GM18517 (cell line): ENCODE measurements around the gene GABBR2.

ENCODE experiments used
- ATAC-seq: cut with Tn5 transposase; IDR thresholded peaks from one replicate; pipeline ENCODE4 v1.9.1; 2021; ENCODE audit warnings: mild to moderate bottlenecking, moderate library complexity; ENCODE audit not compliant: unreplicated experiment

The GABBR2 gene

DNA sequence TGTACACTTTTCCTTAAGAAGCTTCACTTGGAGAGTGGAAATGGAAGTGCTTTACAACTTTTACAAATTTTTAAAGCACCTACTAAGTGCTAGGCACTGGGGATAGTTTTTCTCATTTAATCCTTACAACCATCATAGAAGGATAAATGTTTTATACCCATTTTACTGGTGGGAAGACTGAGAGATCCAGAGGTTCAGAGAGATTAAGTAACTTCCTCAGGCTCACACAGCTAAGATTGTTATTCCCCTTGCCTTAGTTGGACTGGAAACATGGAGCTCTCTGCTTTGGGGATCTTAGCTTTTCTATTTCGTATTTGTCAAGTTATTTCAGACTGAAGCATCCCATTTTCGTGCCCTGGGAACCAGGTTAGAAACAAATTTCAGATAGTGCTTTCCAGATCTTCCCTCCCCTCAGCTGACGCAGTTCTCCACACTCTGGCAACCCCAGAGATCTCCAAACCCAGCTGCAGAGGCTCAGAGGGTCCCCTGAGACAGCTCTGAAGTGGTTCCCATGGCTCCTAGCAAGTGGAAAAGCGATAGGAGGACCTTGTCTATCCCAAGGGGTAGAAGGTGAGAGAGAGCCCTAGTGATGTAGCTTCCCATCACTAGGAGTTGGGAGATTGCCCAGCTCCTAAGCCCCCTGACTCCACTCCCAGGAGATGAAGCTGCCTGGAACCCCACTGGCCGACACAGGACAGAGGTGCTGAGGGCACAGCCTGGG is 16.2 kb upstream of the GABBR2 start:
- no peak for ATAC-seq

DNA sequence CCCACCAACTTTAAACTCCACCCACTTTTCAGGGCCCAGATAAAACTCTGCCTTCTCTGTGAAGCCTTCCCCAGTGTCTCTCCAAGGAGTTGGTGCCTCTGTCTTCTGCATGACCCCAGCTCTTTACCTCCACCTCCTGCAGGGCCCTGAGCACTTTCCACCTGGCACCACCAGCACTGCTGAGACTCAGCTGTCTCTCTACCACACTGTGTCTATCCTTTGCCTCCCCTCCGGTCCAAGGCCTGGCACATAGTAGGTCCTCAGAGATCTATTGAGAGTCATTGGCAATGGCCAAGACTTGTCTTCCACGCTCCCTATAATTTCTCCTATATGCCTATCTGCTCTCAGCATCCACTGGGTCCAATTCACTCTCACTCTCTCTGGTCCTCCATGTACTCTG is 12.9 kb upstream of the GABBR2 start:
- no peak for ATAC-seq

DNA sequence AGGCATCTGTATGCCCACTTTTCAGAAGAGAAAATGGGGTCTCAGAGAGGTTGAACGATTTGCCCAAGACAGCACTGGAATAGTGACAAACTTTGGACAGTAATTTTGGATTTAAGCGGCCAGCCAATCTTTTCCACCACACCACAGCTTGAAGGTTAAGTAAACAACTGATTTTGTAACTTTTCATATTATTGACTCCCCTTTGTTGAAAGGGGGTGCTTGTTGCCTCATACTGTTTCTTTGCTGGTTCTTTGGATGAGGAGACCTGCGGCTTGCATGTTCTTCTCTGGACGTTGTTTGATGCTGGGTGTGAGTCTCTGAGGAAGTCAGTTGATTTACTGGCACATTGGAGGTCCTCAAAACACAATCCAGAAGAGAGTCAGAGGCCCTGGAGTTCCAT is 11.7 kb upstream of the GABBR2 start:
- ATAC-seq, result no peak

DNA sequence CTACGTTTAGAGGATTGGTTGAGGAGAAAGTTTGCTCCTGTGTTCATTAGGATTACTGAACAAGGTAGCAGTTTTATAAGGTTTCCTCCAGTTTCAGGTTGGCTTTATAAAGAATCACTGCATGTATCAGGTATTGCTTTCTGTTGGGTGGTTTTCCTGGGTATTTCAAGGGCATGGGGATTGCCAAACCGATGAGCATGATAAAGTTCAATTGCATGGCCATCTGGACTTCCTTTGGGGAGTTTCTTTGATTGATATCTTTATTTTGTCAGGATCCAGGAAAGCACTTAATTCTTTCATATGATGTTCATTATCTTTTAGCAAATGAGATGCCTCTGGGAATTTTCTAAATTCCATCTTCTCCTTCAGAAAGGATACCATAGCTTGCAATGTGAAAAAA is 10.3 kb upstream of the GABBR2 start:
- ATAC-seq, result no peak

DNA sequence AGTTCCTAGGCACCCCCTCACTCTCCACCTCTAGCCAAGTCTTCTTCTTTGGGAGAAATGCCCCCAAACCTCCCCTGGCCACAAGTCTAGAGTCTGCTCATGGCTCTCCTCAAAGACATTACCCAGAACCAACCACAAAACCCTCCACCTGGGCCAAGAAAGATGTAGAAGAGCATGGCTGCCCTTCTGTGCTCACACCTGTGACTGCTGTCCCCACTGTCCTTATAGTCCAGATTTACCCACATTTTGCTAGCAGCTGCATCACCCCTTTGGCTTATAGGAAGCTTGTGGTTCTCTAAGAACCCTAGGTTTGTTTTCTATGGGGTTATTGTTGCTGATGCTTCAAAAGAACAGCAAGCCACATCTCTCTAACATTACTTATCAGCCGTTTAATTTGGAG is 6.1 kb upstream of the GABBR2 start:
- ATAC-seq, result no peak

DNA sequence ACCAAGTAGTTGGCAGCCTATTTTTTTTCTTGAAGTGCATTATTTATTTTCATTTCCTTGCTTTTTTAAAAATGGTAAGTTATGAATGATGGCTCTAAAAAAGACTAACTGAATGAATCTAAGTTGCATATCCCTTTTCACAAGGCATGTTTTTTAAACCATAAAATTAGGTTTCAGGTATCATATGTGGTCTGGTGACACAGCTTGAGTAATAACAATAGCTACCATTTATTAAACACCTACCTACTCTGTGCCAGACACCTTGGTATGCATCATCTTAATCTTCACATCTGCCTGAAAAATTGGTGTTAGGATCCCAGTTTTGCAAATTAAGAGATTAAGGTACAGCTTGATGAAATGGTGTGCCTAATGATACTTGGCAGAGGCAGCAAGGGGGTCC is 4.3 kb upstream of the GABBR2 start:
- no peak for ATAC-seq

DNA sequence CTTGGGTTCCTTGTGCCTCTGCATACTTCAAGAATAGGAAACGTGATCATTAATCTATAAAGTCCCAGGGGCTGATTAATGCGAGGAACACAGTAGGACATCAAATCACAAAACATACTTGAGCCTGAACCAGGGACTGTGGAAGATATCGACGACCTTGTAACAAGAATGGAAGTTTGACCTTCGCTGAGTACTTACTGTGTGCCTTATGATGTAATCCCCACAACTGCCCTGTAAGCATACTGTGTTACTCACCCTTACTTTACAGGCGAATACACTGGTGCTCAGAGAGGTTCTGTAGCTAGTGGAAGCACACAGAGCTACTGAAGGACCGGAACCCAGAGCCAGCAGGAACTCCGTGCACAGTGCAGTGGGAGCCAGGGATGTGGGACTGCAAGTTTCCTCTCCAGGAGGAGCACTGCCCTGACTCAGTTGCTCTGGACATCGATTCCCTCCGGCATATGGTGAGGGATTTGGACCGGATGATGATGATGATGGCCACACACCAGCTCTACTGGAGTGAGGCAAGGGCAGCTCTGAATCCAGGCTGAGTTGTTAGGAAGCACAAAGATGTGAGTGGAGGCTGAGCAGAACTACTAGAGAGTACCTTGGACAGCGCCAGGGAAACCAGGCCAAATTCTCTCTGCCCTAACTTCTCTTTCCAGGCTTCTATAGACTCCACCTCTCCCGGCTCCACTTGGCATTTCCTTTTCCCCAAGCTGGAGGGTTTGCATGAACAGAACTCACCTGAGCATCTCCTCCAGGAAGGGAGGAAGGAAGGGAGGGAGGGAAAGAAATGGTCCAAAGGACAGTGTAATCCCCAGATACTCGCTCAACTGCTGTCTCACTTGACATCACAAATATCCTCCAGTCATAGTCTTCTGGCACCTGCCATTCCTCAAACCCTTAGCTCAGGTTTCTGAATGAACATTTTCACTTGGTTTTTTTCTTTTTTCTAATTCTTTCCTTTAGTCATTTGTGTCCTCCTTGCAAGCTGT is 1.5 kb upstream of the GABBR2 start:
- no peak for ATAC-seq

DNA sequence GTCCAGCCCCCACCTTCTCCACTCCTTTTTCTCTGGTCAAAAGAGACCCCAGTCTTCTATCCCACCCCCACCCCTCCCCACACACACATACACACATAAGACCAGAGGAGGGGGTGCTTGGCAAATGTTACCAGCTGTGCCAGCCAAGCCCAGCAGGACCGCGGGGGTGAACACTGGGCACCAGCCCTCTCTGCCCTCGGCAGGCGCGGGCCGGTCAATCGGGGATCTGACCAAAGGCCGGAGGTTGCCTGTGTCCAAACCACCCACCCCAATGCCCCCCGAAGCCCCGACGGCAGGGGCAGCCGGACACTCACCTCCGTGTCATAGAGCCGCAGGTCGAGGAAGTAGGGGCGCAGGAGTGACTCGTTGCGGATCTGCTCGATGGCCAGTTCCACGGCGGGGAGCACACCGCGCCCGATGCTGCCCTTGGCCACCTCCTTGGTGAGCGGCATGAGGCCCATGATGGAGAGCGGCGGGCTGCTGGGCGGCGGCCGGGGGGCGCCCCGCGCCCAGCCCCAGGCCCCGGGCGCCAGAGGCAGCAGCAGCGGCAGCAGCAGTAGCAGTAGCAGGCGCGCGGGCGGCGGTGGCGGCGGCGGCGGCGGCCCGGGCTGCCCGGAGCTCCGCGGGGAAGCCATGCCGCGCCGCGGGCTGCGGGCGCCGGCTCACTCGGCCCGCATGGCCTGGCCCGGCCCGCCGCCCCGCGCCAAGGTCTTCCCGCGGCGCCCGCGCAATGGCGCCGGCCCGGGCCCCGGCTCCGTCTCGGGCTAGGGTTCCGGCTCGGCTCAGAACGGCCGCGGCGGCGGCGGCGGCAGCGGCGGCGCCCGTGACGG is 417 bp downstream of the GABBR2 start:
- no peak for ATAC-seq

DNA sequence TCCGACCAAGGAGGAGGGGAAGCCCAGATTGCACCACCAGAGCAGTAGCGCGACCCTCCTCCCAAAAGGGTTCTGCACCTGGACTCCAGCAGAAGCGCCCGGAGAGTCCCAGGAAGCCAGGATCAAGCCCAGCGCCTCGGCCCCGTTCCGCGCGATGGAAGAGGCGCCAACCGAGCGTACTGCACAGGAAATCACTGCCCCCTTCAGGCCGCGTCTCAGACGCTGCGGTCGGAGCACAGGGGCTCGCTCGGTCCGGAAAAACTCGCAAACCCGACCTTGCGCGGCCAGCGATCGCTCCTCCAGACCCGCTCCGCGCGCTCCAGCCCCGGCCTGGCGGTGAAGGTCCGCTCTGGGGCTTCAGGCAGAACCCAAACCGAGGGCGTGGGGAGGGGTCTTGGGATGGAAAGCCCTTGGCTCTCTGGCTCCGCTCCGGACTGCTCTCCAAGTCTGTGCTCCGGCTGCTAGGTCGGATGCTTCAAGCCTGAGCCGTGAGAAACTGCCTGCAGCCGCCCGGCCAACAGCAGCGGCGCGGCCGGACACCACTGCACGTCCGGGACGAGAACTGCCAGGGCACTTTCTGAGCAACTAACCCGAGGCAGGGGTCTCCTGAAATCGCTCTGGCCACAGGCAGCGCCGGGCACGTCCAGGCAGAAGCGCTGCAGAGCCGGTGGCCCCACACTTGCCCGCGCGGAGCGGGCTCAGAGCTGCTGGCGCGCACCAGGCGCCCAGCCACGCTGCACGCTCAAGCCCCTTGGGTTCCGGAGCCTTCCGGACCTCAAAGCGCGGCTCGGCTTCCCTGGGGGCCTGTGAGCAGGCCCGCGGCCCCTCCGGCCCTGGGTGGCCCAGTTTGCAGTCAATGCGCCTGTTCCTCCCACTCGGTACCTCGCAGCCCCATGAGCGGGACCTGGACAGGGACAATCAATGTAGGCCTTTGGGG is 1.3 kb downstream of the GABBR2 start:
- no peak for ATAC-seq

DNA sequence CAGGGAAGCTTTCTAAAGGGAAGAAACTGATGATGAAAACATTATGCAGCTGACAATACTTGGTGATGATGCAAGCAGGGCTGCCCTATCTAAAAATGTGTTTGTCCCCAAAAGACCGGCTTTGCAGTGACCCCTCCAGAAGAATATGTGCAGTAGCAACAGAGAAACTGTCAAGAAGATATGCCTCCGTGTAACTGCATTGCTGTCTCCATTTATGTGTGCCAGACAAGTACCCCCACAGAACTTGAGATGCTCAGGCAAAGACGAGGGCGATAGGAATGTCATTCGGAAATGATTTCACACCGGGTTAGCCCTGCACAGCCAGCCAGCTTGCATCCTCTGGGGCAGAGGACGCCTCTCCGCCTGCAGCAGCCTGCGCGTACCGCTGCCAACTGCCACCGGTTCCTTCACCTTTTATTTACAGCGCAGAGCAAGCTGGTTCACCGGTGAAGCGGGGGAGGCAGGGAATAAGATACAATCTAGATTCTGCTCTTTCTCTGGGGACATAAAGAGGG is 2.0 kb downstream of the GABBR2 start:
- no peak for ATAC-seq

DNA sequence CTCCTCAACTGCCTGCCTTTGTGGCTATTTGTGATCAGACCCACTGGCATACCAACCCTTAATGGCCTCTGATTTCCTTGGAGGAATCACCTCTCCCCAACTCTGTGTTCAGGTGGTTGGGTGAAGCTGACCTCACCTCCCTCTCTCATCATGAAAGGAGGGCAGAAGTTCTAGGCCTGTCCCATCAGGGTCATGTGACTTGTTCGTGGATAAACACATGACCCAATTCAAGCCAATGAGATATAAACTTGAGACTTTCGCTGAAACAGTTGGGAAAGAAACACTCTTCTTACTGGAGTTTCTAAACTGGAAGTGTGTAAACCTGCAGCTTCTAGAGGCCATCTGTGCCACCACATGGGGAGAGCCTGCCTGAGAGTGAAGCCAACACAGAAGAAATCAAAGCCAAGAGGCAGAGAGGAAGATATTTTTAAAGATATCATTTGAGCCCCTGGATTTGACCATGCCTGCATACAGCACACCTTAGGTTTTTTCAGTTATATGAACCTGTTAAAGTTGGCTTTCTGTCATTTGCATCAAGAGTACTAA is 5.8 kb downstream of the GABBR2 start:
- no peak for ATAC-seq

DNA sequence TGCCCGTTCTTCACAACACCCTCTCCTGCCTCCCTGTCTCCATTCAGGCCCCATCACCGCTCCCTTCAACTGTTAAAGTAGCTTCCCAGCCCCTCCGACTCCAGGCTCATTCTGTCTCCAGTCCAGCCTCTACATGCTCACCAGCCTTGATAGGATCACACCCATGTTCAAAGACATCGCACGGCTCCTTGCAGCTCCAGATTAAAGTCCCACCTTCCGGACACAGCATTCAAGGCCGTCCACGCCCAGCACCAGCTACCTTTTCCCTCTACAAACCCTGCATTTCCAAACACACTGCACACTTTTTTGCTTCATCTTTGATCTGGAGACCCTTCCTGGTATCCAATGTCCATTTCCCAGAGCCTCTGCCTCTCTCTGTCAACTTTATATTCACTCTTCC is 6.4 kb downstream of the GABBR2 start:
- no peak for ATAC-seq

DNA sequence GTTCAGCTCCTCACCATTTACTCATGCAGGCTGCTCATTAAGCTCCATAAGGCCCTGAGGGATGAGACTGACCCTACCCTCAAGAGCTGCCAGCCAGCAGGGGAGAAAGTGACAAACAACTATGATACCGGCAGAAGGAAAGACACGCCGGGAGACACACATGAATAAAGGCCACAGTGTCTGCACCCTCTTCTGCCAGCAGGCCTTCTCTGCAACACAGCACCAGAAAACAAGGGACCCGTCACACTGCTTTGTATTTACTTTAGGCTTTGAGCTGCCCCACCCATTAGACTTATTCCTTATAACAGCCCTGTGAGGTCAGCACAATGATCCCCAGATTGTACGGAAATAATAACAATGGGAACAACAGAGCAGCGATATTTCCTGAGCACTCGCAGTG is 7.2 kb downstream of the GABBR2 start:
- ATAC-seq, result no peak

DNA sequence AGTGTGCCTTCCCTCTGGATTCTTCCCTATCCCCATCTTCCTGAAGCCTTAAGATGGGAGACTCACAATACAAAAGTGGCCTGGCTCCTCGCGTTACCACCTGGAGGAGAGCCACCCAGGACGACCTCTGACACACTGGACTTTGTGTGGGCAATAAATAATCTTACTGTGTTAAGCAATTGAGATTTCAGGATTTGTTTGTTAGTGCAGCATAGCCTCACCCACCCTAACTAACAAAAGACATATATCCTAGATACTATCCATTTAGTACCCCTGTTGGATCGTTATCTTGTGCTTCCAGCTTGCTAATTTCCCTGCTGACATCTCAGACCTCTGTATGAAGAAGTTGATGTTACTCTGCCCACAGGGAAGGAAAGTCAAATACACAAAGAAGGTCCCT is 7.9 kb downstream of the GABBR2 start:
- ATAC-seq, result no peak

DNA sequence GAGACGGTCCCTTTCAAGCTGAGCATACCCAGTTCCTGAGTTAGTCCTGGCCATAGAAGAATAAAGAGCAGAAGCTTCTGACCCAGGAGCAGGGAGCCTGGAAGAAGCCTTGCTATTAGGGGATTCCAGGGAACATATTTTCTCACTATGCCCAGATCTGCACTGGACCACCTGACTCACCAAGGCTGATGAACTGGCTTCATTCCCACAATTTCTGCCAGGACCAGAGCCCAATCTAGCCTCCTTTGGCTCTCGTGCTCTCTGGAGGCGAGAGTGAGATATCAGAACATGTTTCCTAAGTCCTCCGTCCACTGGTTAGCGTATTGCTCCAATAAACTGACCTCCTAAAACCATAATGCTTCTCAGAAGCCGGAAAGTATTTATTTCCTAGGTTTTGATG is 9.9 kb downstream of the GABBR2 start:
- ATAC-seq, result no peak

DNA sequence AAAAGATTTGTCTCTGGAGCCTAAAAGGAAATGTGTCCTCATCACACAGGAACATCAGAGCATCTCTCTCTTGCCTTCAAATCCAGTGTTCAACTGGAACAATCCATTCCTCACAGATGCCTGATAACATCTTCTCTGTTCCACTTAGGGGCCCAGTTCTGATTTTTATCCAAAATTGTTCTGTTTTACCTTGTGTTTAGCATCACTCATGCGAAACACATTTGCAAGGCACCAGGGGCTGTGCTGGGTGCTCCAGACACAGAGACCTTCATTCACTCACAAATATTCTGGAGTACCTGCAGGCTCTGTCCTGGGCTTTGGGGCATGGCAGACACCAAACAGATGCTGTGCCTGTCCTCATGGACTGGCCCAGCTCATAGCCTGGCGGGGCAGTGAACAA is 13.8 kb downstream of the GABBR2 start:
- no peak for ATAC-seq

DNA sequence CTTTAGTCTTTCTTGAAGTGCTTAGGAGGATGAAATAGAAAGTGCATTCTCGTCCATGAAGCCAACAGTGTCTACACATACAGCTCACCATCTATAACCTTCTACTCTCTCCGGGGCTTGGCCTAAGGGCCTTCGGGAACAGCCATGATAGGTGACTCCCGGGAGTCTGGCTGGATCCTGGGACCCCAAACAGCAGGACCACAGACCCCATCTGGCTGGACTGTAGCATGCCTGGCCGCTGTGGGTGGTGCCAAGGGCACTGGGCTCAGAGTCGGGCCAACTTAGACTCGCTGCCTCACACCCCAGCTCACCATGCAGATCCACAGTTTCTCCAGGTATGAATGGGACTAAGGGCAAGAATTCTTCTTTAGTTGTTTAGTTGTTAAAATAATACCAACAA is 16.3 kb downstream of the GABBR2 start:
- no peak for ATAC-seq

DNA sequence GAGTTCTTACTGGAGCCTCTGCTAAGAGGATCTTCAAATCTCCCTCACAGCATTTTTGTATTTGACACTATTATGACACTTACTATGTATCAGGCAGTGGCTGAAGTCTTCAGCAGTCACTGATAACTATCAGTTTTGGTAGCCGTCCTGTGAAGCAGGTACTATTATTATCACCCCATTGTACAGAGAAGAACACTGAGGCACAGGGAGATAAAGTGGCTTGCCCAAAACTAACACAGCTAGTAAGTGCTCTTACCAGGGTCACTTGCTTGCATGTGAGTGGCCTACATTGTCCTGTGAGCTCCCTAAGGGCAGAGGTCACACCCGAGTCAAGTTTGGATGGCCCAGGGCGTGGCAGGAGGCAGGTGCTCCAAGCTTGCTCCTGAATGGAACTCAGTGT is 16.8 kb downstream of the GABBR2 start:
- ATAC-seq, result no peak

DNA sequence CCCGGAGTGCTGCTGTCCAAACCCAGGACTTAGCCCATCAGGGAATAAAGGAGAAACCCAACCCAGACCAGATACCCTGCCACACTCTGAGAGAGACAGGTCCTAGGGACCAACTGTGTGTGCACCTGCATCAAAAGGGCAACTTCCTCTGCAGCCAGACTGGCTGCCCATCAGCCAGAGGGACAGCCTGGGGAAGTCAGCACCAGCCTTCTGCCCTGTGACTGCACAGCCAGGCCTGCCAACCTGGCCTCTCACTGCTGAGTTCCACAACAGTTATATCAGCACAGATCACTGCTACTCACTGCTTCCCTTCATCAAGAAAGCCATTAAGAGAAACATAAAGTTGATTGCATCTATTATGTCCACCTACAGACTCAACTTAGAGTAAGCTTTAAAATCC is 18.0 kb downstream of the GABBR2 start:
- ATAC-seq, result no peak
